GM12878 (cell line): ENCODE measurements around the gene TP63.

ENCODE experiments used
- CHD1 ChIP-seq: IDR thresholded peaks from 2 replicates; pipeline ENCODE4 v1.6.1; 2012; ENCODE audit warnings: low read depth, low read length, improper control_type of control experiment
- MYC ChIP-seq: IDR thresholded peaks from 2 replicates; pipeline ENCODE4 v1.6.1; 2011; ENCODE audit warnings: mild to moderate bottlenecking, low read length, moderate library complexity, inconsistent platforms; ENCODE audit not compliant: insufficient read depth, insufficient replicate concordance, insufficient read length, severe bottlenecking
- ZNF24 ChIP-seq: fragments of 450-650 bp; IDR thresholded peaks from 2 replicates; pipeline ENCODE4 v1.6.1; 2017; ENCODE audit warnings: antibody characterized with exemption, mild to moderate bottlenecking
- TF ChIP-seq, protein P1 (sequence below), 3 experiments: IDR thresholded peaks in 2 of 3; conservative IDR thresholded peaks in 1 of 3; 2 replicates each; pipeline ENCODE4 v1.5.1; 2011; ENCODE audit warnings: low read depth in 3 of 3, low read length in 3 of 3, mild to moderate bottlenecking in 3 of 3, control low read depth in 2 of 3, moderate library complexity in 2 of 3, inconsistent platforms in 1 of 3, mixed read lengths in 1 of 3; ENCODE audit not compliant: control insufficient read depth in 2 of 3, insufficient read depth in 1 of 3; ENCODE audit errors: extremely low read depth in 1 of 3

DNA sequence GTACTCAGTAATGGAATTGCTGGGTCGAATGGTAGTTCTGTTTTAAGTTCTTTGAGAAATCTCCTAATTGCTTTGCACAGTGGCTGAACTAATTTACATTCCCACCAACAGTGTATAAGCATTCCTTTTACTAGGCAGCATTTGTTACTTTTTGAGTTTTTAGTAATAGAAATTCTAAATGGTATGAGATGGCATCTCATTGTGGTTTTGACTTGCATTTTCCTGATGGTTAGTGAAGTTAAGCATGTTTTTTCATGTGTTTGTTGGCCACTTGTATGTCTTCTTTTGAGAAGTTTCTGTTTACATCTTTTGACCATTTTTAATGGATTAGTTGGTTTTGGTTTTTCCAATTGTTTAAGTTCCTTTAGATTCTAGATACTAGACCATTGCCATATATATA, 28.4 kb downstream of the TP63 start:
- TF ChIP-seq ZNF24, result no peak
- no peak for TF ChIP-seq MYC
- no peak for TF ChIP-seq CHD1
- TF ChIP-seq, protein P1, sequence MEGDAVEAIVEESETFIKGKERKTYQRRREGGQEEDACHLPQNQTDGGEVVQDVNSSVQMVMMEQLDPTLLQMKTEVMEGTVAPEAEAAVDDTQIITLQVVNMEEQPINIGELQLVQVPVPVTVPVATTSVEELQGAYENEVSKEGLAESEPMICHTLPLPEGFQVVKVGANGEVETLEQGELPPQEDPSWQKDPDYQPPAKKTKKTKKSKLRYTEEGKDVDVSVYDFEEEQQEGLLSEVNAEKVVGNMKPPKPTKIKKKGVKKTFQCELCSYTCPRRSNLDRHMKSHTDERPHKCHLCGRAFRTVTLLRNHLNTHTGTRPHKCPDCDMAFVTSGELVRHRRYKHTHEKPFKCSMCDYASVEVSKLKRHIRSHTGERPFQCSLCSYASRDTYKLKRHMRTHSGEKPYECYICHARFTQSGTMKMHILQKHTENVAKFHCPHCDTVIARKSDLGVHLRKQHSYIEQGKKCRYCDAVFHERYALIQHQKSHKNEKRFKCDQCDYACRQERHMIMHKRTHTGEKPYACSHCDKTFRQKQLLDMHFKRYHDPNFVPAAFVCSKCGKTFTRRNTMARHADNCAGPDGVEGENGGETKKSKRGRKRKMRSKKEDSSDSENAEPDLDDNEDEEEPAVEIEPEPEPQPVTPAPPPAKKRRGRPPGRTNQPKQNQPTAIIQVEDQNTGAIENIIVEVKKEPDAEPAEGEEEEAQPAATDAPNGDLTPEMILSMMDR (IDR thresholded peaks at IDR 0.05 in 2 of 3, conservative IDR thresholded peaks at IDR 0.05 in 1 of 3; ENCODE audit: control insufficient read depth in 2 of 3, extremely low read depth in 1 of 3, insufficient read depth in 1 of 3, low read depth in 3 of 3, low read length in 3 of 3), result no peak
